Naive thymus-derived CD4-positive, alpha-beta T cell (primary cell): ENCODE data around the gene TCF3. TPM values are rescaled to one million over a fixed set of nuclear protein-coding genes. Genes with fewer than 3 reads are reported as not detected.
"Not testable (repeated sequence)": the region's sequence is repeated elsewhere in the genome, so short reads cannot be mapped to it uniquely, and the experiment has no call there.

Source experiments
- ATAC-seq: fragments of 150-1000 bp; cut with Tn5 transposase; 2 replicates; pipeline ENCODE4 v1.10.0; 2021; ENCODE audit warnings: mild to moderate bottlenecking, moderate library complexity
- CTCF ChIA-PET: fragments of 350-600 bp; sonication (Branson Sonifier 250); formaldehyde crosslinking; loops from one replicate; lab custom pipeline; 2021; ENCODE audit warnings: antibody characterized with exemption; lab: Charles Lee
- POLR2A ChIA-PET: fragments of 350-600 bp; sonication (Branson Sonifier 250); formaldehyde crosslinking; loops from one replicate; lab custom pipeline; 2021; ENCODE audit warnings: antibody characterized with exemption, inconsistent platforms; lab: Charles Lee
- DNase-seq, 9 donors: peaks; one replicate each; pipeline versions ENCODE4 v3.0.0 to v3.0.0-alpha.2; 2020 to 2022; ENCODE audit warnings: mixed read lengths in 1 of 9
- H3K27ac ChIP-seq: one replicate; pipeline ENCODE4 v1.7.0; 2013; ENCODE audit warnings: mild to moderate bottlenecking, low read depth, low read length, moderate library complexity
- H3K27me3 ChIP-seq, 2 donors: one replicate each; pipeline ENCODE4 v1.7.0; 2013; ENCODE audit warnings: low read length in 2 of 2, mild to moderate bottlenecking in 2 of 2, moderate library complexity in 2 of 2; ENCODE audit not compliant: control insufficient read depth in 2 of 2, insufficient read depth in 2 of 2
- H3K36me3 ChIP-seq, 3 experiments: 1 replicate in 2 of 3; 2 replicates in 1 of 3; pipeline ENCODE4 v1.7.0; 2013; ENCODE audit warnings: low read length in 3 of 3, mild to moderate bottlenecking in 3 of 3, moderate library complexity in 1 of 3; ENCODE audit not compliant: insufficient read depth in 3 of 3, control insufficient read depth in 2 of 3
- H3K4me1 ChIP-seq, 2 donors: one replicate each; pipeline ENCODE4 v1.7.0; 2013; ENCODE audit warnings: low read length in 2 of 2, mild to moderate bottlenecking in 2 of 2, moderate library complexity in 1 of 2; ENCODE audit not compliant: control insufficient read depth in 2 of 2, insufficient read depth in 2 of 2
- H3K4me3 ChIP-seq: 2 replicates; pipeline ENCODE4 v1.7.0; 2013; ENCODE audit warnings: mild to moderate bottlenecking, low read length
- H3K9me3 ChIP-seq, 3 experiments: 1 replicate in 2 of 3; 2 replicates in 1 of 3; pipeline ENCODE4 v1.7.0; 2013; ENCODE audit warnings: low read length in 3 of 3; ENCODE audit not compliant: control insufficient read depth in 2 of 3
- H3K27ac Mint-ChIP-seq, 9 donors: one replicate each; pipeline ENCODE4 v1.8.0; 2020 to 2022; ENCODE audit warnings: mixed read lengths in 9 of 9, mild to moderate bottlenecking in 8 of 9, moderate library complexity in 5 of 9, inconsistent platforms in 2 of 9
- H3K27me3 Mint-ChIP-seq, 5 donors: one replicate each; pipeline ENCODE4 v1.8.0; 2021 to 2022; ENCODE audit warnings: mixed read lengths in 5 of 5, mild to moderate bottlenecking in 1 of 5
- H3K36me3 Mint-ChIP-seq, 5 donors: one replicate each; pipeline ENCODE4 v1.8.0; 2020 to 2022; ENCODE audit warnings: mixed read lengths in 5 of 5, mild to moderate bottlenecking in 3 of 5, inconsistent platforms in 1 of 5
- H3K4me1 Mint-ChIP-seq, 7 donors: one replicate each; pipeline ENCODE4 v1.8.0; 2020 to 2022; ENCODE audit warnings: mixed read lengths in 7 of 7, mild to moderate bottlenecking in 3 of 7, inconsistent platforms in 1 of 7
- H3K4me3 Mint-ChIP-seq, 10 donors: one replicate each; pipeline ENCODE4 v1.8.0; 2020 to 2022; ENCODE audit warnings: mild to moderate bottlenecking in 10 of 10, mixed read lengths in 10 of 10, moderate library complexity in 6 of 10, inconsistent platforms in 2 of 10
- H3K9me3 Mint-ChIP-seq, 11 donors: one replicate each; pipeline ENCODE4 v1.8.0; 2020 to 2022; ENCODE audit warnings: mixed read lengths in 11 of 11, mild to moderate bottlenecking in 4 of 11, inconsistent platforms in 1 of 11, moderate library complexity in 1 of 11
- intact Hi-C, 2 donors: fragments of 100-400 bp; cut with micrococcal nuclease; formaldehyde crosslinking; loops; one replicate each; pipeline ENCODE4 v1.15.1; 2023
- polyA plus RNA-seq, 2 donors: library from polyadenylated mRNA; unstranded; fragments of 300-500 nt; fragmentation: Illumina TruSeq; gene quantifications; one replicate each; pipeline ENCODE4 v1.2.3, GENCODE V29; 2021
- total RNA-seq, 6 experiments: library from RNA in 5 of 6; stranded (reverse) in 5 of 6; gene quantifications; 1 replicate in 5 of 6; 2 replicates in 1 of 6; pipeline ENCODE4 v1.2.3 and lab custom pipeline; 2021 to 2026

TCF3 gene
- total and polyA plus RNA-seq, 7 experiments from 2014 or later = 5.8 to 83.6 (median 72.1) TPM

GRCh38 chr19:1673645-1674292, 21.4 kb upstream of the TCF3 start:
- CTCF ChIA-PET = interaction anchor here (0.6 to 1.6 kb wide), 8 partner anchors 30 to 1830 kb away, joined by 3 to 9 read pairs (median 3); partner anchors contain the start of gene UQCR11
- POLR2A ChIA-PET = no interaction called here
- intact Hi-C loops = loop anchor here (5.0 kb wide), 2 partner anchors 51 to 66 kb away; partner anchors contain the start of gene UQCR11 (in 1 of the 2)
- no peak overlapping the region for H3K4me3 Mint-ChIP-seq
- no peaks in the 10 kb centered on the region for H3K36me3 ChIP-seq
- peaks cover 0 to 8% (median 4%) of the 10 kb centered on the region in 5 donors for H3K36me3 Mint-ChIP-seq
- peaks cover 2 to 14% of the 10 kb centered on the region in 2 donors for H3K27me3 ChIP-seq
- no peak overlapping the region for H3K4me3 ChIP-seq
- ATAC-seq (no peak), DNase-seq (no peak)
- H3K27ac ChIP-seq = no peak overlapping the region
- H3K27ac Mint-ChIP-seq = no peak overlapping the region
- H3K27me3 Mint-ChIP-seq = peaks cover 39 to 66% (median 49%) of the 10 kb centered on the region in 5 donors
- peaks cover 0 to 13% (median 0%) of the 10 kb centered on the region in 7 donors for H3K4me1 Mint-ChIP-seq
- H3K9me3 ChIP-seq = no peaks in the 10 kb centered on the region
- peaks cover 0 to 6% of the 10 kb centered on the region in 2 donors for H3K4me1 ChIP-seq
- peaks cover 0 to 1% (median 0%) of the 10 kb centered on the region in 11 donors for H3K9me3 Mint-ChIP-seq

GRCh38 chr19:1672769-1673644, 20.6 kb upstream of the TCF3 start:
- peaks cover 2 to 20% of the 10 kb centered on the region in 2 donors for H3K27me3 ChIP-seq
- DNase-seq = no peak
- no peaks in the 10 kb centered on the region for H3K9me3 ChIP-seq
- intact Hi-C loops = loop anchor here (1.0 to 5.0 kb wide), 8 partner anchors 51 to 153 kb away; partner anchors contain the start of genes ATP8B3 (in 1 of the 2) and UQCR11 (in 1 of the 2)
- no peak overlapping the region for H3K27ac ChIP-seq
- no peak overlapping the region for H3K4me3 ChIP-seq
- Mint-ChIP-seq H3K36me3 (peaks cover 0 to 4% (median 2%) of the 10 kb centered on the region in 5 donors), H3K4me1 (peaks cover 4 to 17% (median 7%) of the 10 kb centered on the region in 7 donors), H3K27ac (no peak overlapping the region), H3K27me3 (peaks cover 38 to 68% (median 49%) of the 10 kb centered on the region in 5 donors), H3K9me3 (peaks cover 0 to 1% (median 0%) of the 10 kb centered on the region in 11 donors), H3K4me3 (peak overlapping the region in 1 of 10 donors; percentile 40)
- ChIA-PET CTCF (interaction anchor here (0.6 to 1.6 kb wide), 15 partner anchors 22 to 1831 kb away, joined by 3 to 9 read pairs (median 4); partner anchors contain the start of gene UQCR11), POLR2A (no interaction called here)
- peaks cover 0 to 12% of the 10 kb centered on the region in 2 donors for H3K4me1 ChIP-seq
- H3K36me3 ChIP-seq = no peaks in the 10 kb centered on the region
- ATAC-seq = no peak

GRCh38 chr19:1672038-1672768, 19.8 kb upstream of the TCF3 start:
- peaks cover 38 to 67% (median 45%) of the 10 kb centered on the region in 5 donors for H3K27me3 Mint-ChIP-seq
- H3K36me3 Mint-ChIP-seq = peaks cover 0 to 6% (median 0%) of the 10 kb centered on the region in 5 donors
- H3K4me1 Mint-ChIP-seq = peaks cover 6 to 19% (median 10%) of the 10 kb centered on the region in 7 donors
- Histone ChIP-seq H3K4me3 (no peak overlapping the region), H3K27ac (no peak overlapping the region), H3K27me3 (peaks cover 2 to 21% of the 10 kb centered on the region in 2 donors), H3K9me3 (no peaks in the 10 kb centered on the region), H3K4me1 (peaks cover 0 to 12% of the 10 kb centered on the region in 2 donors), H3K36me3 (no peaks in the 10 kb centered on the region)
- peaks cover 0 to 2% (median 0%) of the 10 kb centered on the region in 11 donors for H3K9me3 Mint-ChIP-seq
- CTCF ChIA-PET = interaction anchor here (0.6 to 1.6 kb wide), 12 partner anchors 21 to 1331 kb away, joined by 3 to 9 read pairs (median 5); partner anchors contain the start of gene UQCR11
- ATAC-seq (peak; percentile 75), DNase-seq (peak in 8 of 9 donors; percentile 32 to 74 (median 60))
- POLR2A ChIA-PET = interaction anchor here (0.7 kb wide), 1 partner anchor 16 kb away, joined by 3 read pairs; no protein-coding TSS in a partner anchor
- H3K27ac Mint-ChIP-seq = no peak overlapping the region
- intact Hi-C loops = loop anchor here (1.0 to 5.0 kb wide), 8 partner anchors 50 to 154 kb away; partner anchors contain the start of genes ATP8B3 (in 1 of the 2) and UQCR11 (in 1 of the 2)
- peak overlapping the region in 2 of 10 donors; percentile 40 for H3K4me3 Mint-ChIP-seq

- peaks cover 0 to 12% of the 10 kb centered on the region in 2 donors for H3K4me1 ChIP-seq
- no peak overlapping the region for H3K27ac Mint-ChIP-seq
- ATAC-seq (no peak), DNase-seq (no peak)
- no peaks in the 10 kb centered on the region for H3K9me3 ChIP-seq
- peaks cover 2 to 21% of the 10 kb centered on the region in 2 donors for H3K27me3 ChIP-seq
- ChIA-PET POLR2A (no interaction called here), CTCF (interaction anchor here (1.1 to 1.6 kb wide), 4 partner anchors 47 to 154 kb away, joined by 3 to 6 read pairs (median 4); partner anchors contain the start of gene UQCR11)
- H3K4me1 Mint-ChIP-seq = peaks cover 6 to 19% (median 10%) of the 10 kb centered on the region in 7 donors
- peaks cover 33 to 62% (median 41%) of the 10 kb centered on the region in 5 donors for H3K27me3 Mint-ChIP-seq
- no peak overlapping the region for H3K27ac ChIP-seq
- no peak overlapping the region for H3K4me3 ChIP-seq
- no peaks in the 10 kb centered on the region for H3K36me3 ChIP-seq
- intact Hi-C loops = loop anchor here (1.0 to 5.0 kb wide), 10 partner anchors 47 to 155 kb away; partner anchors contain the start of genes ATP8B3 (in 1 of the 2) and UQCR11 (in 1 of the 2)
- H3K36me3 Mint-ChIP-seq = peaks cover 0 to 6% (median 0%) of the 10 kb centered on the region in 5 donors
- H3K9me3 Mint-ChIP-seq = peaks cover 0 to 2% (median 0%) of the 10 kb centered on the region in 11 donors
- peak overlapping the region in 3 of 10 donors; percentile 7 to 38 (median 8) for H3K4me3 Mint-ChIP-seq
Observed at GRCh38 chr19:1671716-1672037, 19.3 kb upstream of the TCF3 start.

- H3K27me3 ChIP-seq = peaks cover 2 to 15% of the 10 kb centered on the region in 2 donors
- CTCF ChIA-PET = interaction anchor here (0.7 to 1.6 kb wide), 5 partner anchors 8 to 115 kb away, joined by 3 to 6 read pairs (median 3); partner anchors contain the start of gene UQCR11
- H3K4me1 ChIP-seq = peaks cover 0 to 12% of the 10 kb centered on the region in 2 donors
- H3K36me3 ChIP-seq, POLR2A ChIA-PET, DNase-seq, ATAC-seq, H3K9me3 ChIP-seq, H3K9me3 Mint-ChIP-seq, H3K4me3 Mint-ChIP-seq, H3K4me3 ChIP-seq, H3K36me3 Mint-ChIP-seq, H3K27ac Mint-ChIP-seq, H3K27ac ChIP-seq: not testable (repeated sequence)
- intact Hi-C loops = loop anchor here (2.0 to 5.0 kb wide), 4 partner anchors 46 to 124 kb away; partner anchors contain the start of gene UQCR11 (in 1 of the 2)
- H3K27me3 Mint-ChIP-seq = peaks cover 33 to 57% (median 36%) of the 10 kb centered on the region in 5 donors
- H3K4me1 Mint-ChIP-seq = peaks cover 6 to 19% (median 10%) of the 10 kb centered on the region in 7 donors
Observed at GRCh38 chr19:1670747-1671146, 18.3 kb upstream of the TCF3 start.
